NCI-H2081 (cell line): ENCODE data around the gene HUNK.

Experiments
- DNase-seq, 2 experiments: peaks; one replicate each; lab custom pipeline; 2025; lab: John Stamatoyannopoulos, UW

Gene HUNK

DNA sequence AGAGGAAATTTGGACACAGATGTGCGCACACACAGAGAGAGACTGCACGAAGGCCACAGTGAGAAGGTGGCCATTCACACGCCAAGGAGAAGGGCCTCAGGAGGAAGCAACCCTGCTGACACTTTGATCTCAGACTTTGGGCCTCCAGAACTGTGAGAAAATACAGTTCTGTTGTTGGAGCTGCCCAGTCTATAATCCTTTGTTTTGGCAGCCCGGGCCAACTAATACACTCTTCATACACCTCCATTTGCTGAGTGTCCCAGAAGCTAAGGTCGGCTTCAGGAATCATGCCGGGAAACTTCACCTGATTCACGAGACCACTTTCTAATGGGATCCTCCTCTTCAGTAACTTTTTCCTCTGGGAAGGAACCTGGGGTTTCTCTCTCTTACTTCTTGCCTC, 23.2 kb downstream of the HUNK start:
- no peak for DNase-seq

DNA sequence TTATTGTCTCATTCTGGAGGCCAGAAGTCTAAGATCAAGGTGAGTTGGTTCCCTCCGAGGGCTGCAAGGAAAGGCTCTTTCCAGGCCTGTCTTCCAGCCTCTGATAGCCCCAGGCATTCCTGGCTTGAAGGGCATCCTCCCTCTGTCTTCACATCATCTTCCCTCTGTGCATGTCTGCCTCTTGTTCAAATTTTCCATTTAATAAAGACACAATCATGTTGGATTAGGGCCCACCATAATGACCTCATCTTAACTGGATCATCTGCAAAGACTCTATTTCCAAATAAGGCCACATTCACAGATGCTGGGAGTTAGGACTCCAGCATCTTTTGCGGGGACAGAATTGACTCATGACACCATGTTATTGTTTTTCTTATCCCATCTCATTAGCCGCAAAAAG, 24.5 kb downstream of the HUNK start:
- DNase-seq, result no peak

DNA sequence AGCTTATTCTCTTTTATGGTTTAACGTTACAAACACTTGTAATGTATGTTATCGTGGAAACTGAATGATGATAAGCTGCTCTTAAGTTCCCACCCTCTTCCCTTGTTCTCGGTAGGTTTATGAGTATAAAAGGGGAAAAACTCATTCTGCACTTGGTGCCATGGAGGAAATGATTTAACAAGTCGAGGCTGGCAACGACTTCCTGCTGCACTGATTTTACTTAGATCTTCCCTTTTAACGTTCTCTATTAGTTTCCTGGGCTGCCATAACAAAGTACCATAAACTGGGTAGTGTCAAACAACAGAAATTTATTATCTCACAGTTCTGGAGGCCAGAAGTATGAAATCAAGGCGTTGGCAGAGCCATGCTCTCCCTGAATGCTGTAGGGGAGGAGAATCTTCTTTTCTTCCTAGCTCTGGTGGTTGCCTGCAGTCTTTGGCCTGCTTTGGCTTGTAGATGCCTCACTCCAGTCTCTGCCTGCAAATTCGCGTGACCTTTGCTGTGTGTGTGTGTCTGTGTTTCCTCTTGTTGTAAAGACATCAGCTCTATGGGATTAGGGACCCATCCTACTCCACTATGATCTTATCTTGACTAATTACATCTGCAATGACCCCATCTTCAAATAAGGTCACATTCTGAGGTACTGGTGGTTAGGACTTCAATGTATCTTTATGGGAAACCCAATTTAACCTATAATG, 26.3 kb downstream of the HUNK start:
- no peak for DNase-seq

DNA sequence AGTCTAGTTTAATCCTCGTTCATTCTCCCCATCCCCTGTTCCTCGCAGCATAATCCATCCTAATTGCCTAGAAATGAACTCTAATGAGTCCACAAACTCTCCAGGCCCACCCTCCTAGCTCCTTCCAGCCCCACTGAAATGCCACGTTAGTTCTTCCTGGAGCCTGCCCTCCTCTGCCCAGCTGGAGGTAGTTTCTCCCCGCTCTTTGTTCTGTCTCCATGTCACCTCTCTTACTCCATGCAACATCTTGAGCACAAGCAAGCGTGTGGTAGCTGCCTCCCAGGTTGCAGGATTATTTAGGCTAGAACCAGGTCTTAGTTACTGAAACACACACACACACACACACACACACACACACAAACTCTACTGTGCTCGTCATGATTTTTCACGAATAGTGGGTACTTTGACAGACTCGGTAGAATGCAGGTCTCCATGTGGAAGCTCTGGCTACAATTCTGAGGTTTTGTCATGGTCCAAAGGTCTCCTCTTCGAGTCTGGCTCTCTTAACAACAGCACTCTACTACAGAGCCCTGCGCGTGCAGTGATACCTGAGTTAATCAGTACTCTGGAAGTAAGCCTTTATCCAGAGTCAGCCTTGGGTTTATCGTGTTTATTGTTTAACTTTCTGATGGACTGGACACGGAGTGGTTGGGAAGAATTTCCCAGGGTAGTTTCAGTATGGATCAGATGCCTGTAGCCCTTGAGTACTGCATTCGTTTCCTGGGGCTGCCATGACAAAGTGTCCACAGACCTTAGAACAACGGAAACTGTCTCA, 27.5 kb downstream of the HUNK start:
- DNase-seq, result no peak

DNA sequence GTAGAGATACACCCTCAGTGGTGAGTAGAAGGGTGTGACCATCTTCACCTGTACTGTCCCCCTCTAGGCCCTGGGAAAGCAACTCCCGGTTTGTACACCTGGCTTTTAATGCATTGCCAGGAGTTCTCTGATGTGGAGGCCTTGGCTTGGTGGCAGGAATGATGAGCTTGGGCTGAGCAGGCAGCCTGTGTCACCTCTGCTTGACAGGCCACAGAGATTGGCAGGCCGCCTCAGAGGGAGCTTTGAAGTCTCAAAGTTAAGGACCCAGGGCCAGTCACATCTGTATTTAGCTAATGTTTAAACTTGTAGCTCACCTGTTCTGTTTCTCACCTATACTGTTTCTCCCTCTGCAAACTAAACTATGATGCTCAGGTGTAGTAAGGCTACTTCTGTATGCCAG, 28.5 kb downstream of the HUNK start:
- DNase-seq, result no peak

DNA sequence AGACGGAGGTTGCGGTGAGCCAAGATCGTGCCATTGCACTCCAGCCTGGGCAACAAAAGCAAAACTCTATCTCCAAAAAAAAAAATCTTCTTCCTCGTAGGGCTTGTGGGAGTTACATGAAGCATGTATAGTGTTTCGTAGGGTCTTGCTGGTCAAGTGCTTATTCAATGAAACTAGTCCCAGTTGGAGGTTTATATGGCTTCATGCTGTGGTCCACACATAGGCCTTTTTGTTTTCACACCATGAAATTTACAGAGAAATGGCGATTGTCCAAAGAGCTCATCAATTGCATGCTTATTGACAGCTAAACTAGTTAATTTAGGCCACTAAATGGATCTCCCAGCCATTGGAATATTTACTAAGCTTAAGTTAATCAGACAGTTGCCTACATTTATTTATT, 29.6 kb downstream of the HUNK start:
- DNase-seq, result no peak

DNA sequence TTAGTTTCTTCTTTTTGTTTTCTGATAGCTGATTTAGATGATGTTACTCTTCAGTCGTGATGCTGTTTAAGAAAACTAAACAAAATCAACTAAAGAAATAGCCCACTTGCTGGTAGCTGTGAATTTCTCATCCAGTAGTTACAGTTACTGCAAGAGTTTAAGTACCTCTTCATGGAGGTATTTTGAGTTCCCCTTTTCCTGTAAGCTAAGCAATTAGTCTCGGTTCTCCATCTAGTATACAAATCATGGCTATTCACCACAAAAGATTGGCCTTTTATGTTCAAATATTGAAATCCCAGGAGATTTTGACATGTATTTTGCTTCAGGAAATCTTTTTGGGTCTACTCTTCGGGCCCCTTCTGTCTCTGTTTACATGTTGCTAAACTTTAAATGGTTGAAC, 31.1 kb downstream of the HUNK start:
- DNase-seq, result no peak

DNA sequence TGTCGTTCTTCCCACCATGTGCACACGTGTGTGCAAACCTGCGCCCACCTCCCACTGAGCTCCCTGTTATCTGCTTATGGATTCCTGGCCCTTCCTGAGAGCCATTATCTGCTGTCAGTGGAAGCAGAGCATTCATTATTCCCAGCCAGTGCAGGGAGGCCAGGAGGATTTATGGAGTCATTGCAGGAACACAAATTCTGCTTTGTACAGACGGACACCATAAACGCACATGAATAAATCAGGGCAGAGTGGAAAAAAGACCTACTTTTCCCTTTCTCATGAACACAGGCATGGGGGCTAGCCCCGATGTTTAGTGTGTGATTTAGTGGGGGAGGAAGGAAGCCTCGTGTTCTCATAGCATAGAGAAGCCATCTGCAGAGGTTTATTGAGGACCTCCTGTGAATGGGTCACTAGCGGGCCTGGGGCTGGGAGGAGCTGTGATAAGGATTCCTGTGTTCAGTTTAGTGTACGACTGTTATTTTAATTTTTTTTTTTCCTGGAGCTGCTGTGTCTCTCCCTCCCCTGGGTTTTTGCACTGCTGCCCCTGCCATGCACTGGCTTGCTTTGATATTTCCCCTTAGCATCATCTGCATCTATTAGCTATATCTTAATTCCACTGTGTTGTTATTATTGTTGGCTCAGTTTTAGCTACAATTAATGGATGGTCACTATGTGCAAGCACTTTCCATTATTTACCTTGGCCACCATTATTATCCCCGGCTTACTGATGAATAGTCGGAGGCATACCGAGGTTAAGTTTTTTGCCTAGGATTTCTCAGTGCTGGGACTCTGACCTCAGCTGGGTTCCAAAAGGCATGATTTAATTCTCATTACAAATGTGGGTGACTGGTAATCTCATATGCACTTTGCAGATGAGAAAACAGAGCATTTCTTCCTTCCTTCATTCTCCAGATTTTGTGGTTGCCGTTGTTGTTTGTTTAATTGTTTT, 33.0 kb downstream of the HUNK start:
- DNase-seq, result no peak

DNA sequence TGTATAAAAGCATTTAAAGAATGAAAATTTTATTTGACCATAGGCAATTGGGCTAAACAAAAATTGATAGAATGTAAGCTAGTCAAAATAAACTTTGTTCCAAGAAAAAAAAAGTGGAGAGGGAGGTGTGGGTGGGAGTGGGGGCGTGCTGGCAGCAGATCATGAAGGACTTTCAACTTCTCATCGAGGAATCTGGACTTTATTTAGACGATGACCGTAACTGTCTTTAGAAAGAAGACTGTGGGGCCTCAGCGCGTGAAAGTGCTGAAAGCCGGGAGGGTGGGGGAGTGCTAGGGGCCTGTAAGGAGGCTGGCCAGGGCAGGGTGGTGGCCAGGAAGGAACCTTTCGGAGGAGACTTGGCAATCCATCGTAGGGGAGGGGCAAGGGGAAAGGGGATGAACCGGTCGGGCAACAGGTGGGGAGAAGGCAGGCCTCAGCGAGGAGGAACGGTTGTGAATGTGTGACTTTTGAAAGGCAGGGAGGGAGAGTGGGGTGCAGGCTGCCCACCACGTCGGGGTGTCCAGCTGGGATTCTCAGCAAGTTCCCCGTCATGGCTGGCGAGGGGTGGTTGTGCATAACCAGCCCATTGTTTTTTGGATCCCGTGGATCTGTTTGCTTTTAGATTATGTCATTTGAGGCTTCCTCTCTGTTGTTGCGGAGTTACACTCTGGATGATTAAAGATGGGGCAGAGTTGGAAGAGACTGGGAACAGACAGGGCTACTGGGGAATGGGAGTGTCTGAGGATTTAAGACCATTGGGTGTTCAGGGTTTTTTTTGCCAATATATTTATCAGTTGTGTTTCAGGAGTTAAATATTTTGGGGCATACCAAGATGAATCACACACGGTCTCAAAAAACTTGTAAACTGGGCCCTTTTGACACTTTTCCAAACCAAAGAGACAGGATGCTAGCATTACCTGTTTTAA, 35.5 kb downstream of the HUNK start:
- DNase-seq, result no peak

DNA sequence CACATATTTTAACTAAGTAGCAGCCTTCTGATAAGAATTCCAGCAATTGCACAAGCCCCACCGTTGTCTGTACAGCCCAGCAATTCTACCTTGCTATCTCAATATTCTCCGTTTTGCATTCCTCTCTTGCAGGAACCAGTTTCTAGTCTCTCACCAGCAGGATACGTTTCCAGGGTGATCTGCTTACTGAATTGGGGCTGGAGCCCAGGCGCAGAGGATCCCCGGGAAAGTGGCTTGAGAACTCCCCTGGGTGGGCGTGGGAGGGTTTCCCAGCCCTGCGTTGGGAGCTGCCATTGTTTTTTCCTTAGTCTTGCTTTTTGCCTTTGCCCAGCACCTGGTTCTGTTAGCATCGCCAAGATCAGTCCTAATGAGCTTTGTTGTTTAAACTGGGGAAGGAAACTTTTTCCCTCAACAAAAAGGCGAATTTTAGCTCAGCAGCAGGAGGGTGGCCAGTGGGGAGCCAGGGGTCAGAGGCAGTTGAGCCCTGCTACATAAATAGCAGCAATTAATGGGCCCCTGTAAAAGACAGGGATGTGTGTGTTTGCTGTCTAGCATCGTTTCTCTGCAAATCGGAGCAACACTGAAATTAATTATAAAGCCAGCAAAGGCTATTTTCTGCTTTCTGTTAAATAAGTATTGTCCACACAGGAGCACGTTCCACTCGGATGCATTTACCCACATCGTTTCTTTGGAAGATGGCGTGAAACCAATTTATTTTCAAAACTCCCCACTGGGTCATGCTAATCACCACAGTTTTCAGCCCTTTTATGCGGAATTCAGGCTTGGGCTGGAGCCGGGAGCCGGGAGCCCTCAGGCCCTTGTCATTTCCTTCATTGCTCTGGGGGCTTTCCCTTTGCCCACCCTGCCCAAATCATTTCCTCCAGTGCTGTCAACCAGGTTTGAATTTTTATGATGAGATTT, 36.6 kb downstream of the HUNK start:
- no peak for DNase-seq

DNA sequence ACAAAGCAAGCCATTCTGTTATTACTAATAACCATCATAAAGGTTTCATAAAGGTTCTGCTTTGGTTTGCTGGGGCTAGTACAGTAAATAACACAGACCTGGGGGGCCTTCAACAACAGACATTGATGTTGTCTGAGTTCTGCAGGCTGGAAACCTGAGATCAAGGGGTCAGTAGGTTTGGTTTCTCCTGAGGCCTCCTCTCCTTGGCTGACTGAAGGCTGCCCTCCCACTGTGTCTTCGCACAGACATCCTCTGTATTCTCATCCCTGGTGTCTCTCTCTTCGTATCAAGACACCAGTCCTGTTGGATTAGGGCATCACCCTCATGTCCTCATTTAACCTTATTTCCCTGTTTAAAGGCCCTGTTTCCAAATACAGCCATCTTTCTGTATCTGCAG, 37.3 kb downstream of the HUNK start:
- no peak for DNase-seq

DNA sequence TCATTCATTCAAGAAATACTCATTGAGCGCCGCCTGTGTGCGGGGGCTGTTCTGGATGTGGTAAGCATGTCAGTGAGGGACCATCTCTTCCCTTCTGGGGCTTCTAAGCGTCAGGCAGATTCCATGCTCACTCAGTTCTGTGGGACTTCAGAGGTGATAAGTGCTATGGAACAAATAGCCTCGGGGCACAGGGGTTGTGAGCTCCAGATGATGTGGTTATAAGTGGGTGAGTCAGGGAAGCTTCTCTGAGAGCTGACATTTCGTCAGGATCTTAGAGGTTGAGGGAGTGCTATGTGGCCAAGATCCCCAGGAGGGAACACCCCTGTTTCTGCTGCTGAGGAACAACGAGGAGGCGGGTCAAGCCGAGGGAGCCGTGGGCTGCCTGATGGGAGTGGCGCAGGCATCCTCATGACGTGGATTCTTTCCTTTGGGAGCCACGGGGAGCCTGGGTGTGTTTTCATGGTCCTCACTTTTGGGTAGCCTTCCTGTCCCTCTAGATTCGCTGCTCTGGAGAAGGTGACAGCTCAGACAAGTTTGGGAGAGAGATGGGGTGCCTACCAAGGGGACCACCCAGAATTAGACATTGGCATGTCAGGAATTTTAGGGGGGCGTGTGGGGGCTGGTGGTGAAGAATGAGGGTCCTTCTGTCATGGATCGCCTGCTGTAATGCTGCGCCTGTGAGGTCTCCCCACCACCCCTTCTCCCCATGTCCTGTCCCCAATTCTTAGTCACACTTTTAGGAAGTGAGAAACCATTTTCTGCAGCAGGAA, 38.5 kb downstream of the HUNK start:
- no peak for DNase-seq

DNA sequence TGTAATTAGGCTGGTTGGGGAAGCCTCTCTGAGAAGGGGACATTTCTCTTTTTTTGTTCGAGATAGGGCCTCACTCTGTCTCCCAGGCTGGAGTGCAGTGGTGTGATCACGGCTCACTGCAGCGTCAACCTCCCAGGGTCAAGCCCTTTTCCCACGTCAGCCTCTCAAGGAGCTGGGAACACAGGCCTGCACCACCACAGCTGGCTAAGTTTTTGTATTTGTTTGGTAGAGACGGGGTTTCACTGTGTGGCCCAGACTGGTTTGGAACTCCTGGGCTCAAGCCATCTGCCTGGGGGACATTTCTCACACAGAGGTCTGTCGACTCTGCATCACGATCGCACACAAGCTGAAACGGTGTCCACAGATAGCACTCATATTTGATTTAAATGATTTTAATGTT, 39.7 kb downstream of the HUNK start:
- no peak for DNase-seq

DNA sequence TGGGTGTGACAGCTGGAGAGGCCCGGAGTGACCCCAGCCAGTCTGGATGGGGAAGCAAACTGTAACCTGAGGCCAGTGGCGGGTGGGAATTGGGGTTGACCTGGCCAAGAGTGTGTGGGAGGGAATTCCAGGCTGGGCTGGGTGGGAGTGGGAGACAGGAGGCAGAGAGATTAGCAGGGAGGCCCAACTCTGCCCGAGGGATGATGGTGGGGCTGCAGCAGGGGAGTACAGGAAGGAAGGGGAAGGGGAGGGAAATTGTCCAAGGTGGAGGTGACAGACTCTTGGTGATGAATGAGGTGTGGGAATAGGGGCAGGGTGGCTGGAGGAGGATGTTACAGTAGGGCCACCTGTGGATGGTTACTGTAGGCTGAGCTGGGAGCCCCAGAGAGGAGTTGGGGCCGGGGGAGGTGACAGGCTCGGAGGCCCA, 40.4 kb downstream of the HUNK start:
- DNase-seq, result no peak

DNA sequence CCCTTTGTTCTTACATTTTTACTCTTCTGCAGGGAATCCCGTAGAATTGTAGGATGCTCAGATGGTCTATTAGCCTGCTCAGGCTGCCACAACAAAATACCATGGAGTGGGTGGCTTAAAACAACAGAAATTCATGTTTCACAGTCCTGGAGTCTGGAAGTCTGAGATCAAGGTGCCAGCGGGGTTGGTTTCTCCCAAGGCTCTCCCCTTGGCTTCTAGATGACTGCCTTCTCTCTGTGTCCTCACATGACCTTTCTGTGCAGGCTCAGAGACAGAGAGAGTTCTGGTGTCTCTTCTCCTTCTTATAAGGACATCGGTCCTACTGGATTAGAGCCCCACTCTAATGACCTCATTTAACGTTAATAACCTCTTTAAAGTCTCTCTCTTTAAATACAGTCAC, 41.7 kb downstream of the HUNK start:
- no peak for DNase-seq

DNA sequence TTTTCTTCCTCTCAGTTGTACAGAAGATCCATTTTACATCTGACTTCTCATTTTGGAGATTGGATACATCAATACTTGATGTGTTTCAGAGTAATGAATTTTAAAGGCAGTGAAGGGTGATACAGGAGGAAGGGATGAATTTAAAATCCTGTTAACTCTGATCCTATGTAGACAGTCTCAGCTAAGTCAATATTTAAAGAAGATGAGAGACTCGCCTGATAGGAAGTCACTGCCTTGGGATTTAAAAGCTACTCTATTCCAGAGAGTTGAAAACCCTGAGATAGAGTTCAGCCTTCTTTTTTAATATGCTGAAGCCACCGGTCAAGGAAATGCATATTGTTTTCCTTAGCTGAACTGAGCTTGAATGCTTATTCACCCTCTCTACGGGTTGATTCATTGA, 42.7 kb downstream of the HUNK start:
- DNase-seq, result no peak

DNA sequence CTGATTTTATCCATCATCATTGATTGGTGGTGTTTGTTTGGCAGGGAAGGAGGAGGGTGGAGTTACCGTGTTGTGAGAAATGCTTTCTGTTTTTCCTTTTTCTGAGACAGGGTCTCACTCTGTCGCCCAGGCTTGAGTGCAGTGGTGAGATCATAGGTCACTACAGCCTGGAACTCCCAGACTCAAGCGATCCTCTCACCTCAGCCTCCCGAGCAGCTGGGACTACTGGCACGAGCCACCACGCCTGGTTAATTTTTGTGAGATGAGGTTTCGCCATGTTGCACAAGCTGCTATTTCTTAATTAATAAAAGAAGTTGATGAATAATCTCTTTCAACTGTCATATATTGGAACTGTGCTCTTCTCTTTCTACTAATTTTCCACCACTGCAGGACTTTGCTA, 44.3 kb downstream of the HUNK start:
- no peak for DNase-seq

DNA sequence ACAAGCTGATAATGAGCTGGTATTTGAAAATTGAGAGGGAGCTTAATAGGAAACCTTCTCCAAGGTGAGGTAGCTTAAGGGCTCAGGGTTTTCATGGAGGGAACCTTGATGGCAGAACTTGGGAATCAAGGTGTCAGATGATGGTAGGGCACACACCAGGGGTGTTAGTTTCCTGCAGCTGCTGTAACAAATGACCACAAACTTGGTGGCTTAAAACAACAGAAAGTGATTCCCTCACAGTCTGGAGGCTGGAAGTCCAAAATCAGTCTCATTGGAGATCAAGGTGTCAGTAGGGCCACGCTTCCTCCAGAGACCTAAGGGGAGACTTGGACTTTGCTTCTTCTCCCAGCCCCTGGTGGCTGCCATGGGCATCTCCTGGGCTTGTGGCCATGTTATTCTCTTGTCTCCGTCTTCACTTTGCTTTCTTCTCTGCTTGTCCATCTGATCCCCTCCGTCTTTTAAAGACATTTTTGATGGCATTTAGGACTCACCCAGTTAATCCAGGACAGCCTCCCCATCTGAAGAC, 45.5 kb downstream of the HUNK start:
- DNase-seq, result no peak

DNA sequence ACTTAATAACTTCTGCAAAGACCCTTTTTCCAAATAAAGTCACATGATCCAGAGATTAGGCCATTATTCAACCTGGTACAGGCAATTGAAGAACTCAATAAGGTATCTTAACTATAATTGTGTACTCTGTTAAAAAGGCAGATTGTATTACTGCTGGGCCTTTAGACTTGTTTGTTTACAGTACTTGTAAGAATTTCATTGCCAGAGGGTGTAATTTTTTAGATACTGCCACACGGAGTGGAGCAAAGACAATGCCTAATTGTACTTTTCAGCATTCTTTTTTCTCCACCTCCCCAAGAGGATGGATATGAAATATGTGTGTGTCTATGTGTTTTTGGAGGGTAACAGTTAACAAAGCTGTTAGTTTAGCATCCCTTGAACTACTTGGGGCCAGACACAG, 47.5 kb downstream of the HUNK start:
- DNase-seq, result no peak
